GM21526 (cell line): ENCODE data around the gene AGBL4.
"Not testable (repeated sequence)": the region's sequence is repeated elsewhere in the genome, so short reads cannot be mapped to it uniquely, and the experiment has no call there.

Source experiments
- ATAC-seq: cut with Tn5 transposase; IDR thresholded peaks from one replicate; pipeline ENCODE4 v1.9.1; 2021; ENCODE audit warnings: moderate library complexity; ENCODE audit not compliant: unreplicated experiment, low FRiP score

The AGBL4 gene

DNA sequence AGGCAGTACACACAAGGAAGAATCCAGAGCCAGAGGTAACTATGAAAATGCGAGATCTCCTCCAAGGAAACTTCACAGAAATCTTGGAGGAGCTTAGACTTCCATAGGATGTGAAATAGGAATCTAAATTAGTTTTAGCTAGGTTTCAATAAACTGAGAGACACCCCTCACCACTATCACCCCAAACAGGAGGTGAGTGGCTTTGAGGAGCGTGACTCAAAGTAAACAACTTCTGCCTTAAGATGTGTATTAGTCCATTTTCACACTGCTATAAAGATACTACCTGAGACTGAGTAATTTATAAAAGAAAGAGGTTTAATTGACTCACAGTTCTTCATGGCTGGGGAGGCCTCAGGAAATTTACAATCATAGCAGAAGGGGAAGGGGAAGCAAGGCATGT, 703.3 kb downstream of the AGBL4 start:
- not testable (repeated sequence) for ATAC-seq

DNA sequence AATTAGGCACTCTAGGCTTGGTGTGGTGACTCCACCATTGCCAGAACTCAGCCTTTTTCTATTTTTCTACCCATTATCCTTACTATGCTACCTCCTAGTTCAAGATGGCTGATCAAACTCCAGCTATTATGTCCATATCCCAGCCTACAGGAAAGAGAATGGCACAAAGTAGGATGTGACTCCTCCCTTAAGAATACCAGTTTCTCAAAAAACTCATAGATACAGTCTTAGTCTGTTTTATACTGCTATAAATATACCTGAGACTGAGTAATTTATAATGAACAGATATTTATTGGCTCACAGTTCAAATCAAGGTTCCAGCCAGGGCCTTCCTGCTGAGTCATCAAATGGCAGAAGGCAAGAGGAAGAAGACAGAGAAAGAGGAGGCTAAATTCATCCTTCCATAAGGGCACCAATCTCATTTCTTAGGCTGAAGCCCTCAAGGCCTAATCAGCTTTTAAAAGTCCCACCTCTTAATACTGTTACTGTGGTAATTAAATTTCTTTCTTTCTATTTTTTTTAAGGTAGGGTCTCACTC, 704.3 kb downstream of the AGBL4 start:
- ATAC-seq, result no peak

DNA sequence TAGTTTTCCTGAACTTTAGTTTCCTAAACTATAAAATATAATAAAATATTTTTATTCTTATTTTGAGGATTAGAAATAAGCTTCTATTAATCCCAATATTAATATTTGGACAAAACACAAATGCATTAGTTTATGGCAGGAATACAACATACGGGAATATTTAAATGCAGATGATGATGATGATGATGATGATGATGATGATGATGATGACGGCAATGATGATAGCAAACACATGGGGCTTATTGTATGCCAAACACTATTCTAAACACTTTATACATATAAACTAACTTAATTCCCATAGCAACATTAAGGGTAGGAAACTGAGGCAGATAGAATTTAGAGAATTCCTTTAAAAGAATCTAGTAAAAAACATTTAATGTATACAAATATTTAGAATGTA, 705.5 kb downstream of the AGBL4 start:
- no peak for ATAC-seq

DNA sequence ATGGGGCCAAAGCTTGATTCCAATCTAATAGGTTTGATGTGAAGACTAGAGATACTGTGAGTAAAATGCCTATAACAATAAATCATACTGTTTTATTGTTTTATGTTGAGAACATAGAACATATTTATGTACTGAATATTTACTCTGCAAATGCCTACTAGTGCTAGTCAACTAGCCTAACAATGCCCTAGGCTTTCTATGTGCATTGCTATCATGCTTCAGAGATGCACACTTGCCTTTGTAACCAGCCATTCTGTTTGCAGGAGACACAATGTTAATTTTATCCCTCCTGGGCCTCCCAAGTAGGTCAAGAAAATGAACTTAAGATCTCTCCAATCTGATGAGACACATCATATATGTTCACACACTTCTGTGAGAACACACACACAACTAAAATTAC, 716.3 kb downstream of the AGBL4 start:
- ATAC-seq, result no peak

DNA sequence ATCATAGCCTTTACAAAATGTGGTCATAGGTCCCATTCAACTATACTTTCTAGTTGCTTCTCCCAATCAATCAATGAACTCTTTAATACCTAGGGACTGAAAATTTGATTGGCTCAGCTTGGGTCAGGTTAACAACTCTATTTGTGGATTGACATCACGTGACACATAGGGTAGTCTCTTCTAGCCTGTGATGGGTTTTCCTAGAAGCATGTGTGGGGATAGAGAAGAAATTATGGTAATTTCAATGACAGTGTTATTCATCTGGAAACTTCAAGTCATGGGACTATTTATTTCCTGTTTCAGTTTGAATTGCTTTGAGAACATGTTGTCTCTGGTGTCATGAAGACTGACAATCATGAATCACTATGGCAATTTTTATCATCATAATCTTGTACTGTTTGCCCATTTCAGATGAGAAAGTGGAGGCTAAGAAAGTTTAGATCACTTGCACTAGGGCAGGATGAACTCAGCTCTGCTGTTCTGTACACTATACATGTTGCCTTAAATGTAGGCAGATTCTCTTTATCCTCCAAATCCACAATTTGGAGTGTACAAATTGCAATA, 717.2 kb downstream of the AGBL4 start:
- no peak for ATAC-seq

DNA sequence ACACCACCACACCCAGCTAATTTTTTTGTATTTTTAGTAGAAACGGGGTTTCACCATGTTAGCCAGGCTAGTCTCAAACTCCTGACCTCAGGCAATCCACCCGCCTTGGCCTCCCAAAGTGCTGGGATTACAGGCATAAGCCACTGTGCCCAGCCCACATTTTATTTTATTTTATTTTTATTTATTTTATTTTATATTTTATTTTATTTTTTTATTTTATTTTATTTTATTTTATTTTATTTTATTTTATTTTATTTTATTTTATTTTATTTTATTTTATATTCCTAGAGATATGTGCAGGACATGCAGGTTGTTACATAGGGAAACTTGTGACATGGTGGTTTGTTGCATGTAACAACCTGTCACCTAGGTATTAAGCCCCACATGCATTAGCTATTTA, 721.4 kb downstream of the AGBL4 start:
- ATAC-seq, result not testable (repeated sequence)

DNA sequence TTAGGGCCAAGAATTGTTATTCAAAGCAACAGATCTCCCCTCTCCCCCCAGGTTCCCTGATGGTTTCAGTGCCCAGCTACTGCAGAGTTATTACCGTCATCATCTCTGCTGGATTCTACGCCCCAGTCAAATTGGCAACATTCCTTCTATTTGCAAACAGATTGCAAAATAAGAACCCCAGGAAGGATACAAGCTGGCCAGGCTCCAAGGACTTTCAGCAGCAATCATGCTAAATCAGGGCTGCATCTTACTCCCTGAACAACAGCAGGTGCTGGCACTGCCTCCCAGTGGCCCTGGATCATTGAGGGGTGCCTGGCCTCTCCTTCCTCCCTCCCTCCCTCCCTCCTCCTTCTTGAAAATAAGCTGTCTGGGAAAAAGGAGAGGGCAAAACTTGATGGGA, 725.5 kb downstream of the AGBL4 start:
- ATAC-seq, result no peak

DNA sequence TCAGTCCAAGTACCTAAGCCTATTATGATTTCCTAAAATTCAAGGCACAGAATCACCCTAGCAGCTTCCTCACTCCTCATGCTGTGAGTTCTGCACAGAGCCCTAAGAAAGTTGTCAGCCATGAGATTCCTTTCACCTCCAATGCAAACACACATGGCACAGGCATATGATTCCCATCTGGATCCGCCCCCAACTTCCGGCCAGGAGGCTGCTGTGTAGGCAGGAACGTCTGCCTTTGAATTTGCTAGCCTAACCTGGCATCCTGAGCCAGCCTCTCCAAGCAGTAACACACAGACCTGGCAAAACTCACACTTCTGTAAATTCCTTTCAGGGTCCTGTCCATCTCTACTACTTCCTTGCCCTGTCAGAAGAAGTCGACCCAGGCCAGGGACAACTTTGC, 726.0 kb downstream of the AGBL4 start:
- no peak for ATAC-seq

DNA sequence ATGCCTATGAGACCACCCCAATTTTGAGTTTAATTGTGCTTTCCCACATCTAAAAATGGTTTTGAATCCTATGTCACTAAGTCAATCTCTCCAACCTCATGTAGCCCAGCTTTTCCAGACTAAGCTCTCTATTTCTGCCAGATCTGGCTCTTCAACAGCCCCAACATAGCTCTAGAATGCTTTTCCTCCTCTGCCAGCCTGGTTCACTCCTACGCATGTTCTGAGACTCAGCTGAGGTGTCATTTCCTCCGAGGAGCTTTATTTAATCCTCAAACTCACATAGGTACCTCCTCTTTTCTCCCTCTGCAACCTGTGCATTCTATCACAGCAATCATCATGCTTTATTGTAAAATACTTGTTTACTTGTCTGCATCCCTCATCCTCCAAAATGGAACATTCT, 729.2 kb downstream of the AGBL4 start:
- no peak for ATAC-seq

DNA sequence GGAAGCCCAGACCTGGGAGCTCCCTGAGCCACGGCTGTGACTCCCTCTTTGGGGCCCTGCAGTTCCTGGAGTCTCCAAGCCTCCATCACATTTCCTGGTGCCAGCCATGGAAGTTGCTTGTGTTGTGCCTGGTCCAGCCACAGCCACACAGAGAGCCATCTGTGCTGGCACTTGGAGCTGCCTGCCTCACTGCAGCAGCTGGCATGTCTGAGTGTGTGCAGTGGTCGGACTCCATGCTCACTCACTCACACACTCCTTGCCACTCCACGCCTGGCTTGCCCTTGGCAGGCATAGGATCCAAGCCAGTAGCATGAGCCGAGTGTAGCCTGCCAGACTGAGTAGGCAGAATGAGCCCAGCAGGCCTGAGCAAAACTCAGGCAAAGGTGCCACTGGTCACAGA, 730.7 kb downstream of the AGBL4 start:
- ATAC-seq, result no peak

DNA sequence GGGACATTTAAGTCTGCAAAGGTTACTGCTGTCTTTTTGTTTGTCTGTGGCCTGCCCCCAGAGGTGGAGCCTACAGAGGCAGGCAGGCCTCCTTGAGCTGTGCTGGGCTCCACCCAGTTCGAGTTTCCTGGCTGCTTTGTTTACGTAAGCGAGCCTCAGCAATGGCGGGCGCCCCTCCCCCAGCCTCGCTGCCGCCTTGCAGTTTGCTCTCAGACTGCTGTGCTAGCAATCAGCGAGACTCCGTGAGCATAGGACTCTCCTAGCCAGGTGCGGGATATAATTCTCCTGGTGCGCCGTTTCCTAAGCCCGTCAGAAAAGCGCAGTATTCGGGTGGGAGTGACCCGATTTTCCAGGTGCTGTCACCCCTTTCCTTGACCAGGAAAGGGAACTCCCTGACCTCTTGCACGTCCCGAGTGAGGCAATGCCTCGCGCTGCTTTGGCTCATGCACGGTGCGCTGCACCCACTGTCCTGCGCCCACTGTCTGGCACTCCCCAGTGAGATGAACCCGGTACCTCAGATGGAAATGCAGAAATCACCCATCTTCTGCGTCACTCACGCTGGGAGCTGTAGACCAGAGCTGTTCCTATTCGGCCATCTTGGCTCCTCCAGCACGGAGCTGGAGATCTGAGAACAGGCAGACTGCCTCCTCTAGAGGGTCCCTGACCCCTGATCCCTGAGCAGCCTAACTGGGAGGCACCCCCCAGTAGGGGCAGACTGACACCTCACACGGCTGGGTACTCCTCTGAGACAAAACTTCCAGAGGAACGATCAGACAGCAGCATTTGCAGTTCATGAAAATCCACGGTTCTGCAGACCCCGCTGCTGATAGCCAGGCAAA, 766.3 kb downstream of the AGBL4 start:
- ATAC-seq, result not testable (repeated sequence)

DNA sequence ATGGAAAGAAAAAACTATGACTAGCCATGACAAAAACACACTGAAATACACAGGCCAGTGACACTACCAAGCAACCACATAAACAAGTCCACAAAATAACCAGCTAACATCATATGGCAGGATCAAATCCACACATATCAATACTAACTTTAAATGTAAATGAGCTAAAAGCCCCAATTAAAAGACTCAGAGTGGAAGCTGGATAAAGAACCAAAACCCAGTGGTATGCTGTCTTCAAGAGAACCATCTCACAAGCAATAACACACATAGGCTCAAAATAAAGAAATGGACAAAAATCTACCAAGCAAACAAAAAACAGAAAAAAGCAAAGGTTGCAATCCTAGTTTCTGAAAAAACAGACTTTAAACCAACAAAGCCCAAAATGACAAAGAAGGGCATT, 770.8 kb downstream of the AGBL4 start:
- no peak for ATAC-seq

DNA sequence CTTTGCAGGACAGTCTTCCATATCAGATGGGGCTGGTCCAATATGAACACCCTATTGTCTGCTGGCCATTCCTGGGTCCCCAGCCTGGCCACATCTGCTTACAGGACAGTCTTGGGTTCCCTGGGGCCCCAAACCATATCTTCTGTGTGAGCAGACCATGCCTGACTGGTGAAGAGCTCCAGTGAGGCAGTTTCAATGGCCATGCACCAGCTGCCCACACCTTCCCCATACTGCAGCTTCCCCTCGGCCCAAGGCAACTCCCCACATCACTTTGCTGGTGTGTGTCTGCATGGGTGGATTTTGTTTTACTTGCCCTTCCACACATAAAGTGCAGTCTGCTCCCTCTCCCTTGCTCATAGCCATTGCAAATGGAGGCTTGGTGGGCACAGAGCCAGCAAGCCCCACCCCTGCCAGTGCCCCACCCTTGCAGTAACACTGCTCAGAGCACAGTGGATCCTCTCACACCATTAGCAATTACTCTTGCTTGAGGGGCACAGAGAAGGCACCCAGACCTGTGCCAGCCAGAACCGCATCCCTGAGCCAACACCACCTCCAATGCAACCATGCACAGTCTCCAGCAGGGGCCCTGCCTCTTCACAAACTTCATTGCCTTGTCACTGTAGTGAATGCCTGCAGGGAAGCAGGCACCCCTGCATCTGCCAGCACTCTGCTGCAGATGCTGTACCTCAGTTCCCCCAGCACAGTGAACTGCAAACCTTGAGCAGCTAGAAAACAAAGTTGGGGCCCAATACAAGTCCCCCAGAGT, 772.6 kb downstream of the AGBL4 start:
- ATAC-seq, result no peak

DNA sequence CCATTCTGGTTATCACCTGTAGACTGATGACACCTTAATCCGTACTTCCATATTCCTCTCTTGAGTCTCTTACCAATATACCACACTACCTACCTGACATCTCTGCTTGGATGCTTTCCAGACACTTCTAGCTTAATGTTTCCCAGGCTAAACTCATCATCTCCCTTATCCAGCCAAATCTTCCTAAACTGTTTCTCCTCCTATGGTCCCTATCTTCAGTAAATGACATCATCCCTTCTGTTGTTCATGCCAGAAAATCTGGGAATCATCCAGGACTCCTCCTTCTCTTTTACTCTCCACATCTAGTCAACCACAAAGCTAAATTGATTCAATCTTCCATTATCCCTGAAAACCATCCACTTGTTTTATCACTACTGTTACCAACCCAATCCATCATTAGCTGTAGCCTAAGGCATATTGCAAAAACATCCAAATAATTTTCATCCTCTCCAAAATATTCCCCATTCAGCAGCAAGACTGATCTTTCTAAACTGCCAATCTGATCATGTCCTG, 783.0 kb downstream of the AGBL4 start:
- no peak for ATAC-seq

DNA sequence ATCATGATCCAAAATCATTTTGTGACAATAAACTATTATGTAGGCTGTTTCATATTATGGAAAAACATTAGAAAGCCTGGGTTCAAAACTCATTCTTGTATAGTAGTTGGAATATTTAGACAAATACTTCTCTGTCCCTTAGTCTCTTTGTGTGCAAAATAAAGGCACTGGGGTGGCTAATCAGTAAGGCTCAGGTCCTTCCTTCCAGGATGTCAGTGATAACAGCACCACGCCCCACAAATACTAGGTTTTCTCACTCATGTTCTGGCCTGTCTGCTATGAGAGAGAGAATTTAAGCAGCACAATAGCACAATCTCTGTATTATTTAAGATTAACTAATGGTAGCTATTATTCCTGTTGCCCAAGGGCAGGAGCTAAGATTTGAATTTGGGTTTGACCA, 788.8 kb downstream of the AGBL4 start:
- no peak for ATAC-seq

DNA sequence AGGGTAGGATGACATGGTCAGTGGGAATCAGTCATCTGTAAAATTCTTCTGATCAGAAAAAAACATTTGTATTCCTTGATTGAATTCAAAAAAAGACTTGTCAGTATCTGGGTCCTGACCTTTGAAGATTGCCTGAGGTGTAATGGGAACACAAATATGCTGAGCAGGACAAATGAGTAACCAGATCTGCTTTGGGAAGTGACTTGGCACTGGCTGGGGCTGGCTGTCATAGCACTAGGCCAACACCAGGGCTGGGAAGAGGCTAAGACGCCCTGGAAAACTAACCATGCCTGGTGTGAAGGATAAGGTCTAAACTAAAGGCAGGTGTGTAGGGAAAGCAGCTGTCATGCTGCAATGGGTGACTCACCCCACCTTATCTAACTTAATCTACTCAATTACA, 794.2 kb downstream of the AGBL4 start:
- ATAC-seq, result no peak

DNA sequence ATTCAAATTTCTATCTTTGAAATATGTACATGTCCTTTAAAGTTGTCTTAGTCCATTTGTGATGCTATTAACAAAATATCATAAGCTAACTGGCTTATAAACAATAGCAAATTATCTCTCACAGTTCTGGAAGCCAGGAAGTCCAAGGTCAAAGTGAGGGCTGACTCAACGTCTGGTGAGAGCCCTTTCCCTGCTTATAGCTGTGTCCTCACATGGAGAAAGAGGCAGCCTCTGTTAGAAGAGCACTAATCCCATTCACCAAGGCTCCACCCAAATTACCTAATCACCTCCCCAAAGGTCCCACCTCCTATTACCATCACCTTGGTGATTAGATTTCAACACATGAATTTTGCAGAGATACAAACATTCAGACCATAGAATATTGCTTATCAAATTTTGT, 797.0 kb downstream of the AGBL4 start:
- no peak for ATAC-seq

DNA sequence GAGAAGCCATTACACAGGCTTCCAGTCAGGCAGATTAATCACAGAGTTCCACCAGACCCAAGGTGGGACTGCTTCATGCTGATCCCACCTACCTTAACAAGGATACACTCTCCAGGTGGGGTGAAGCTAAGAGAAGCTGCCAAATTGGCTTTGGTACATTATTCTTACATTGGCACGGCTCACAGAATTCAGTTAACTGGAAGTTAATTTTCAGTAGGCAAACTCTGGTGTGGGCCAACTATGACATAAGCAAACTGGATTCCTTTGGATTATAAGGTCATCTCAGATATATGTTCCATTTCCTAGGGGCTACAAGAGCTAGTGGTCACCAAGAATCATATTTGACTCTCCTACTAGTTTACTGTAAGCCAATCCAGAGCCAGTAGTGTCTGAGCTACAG, 798.3 kb downstream of the AGBL4 start:
- ATAC-seq, result no peak

DNA sequence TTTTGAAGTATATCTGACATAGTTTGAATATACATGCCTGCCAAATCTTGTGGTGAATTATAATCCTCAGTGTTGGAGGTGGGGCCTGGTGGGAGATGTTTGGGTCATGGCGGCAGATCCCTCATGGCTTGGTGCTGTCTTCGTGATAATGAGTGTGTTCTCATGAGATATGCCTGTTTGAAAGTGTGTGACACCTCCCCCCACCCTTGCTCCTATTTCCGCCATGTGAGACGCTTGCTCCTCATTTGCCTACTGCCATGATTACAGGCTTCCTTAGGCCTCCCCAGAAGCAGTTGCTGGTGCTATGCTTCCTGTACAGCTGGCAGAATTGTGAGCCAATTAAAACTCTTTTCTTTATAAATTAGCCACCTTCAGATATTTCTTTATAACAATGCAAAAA, 810.5 kb downstream of the AGBL4 start:
- ATAC-seq, result no peak

DNA sequence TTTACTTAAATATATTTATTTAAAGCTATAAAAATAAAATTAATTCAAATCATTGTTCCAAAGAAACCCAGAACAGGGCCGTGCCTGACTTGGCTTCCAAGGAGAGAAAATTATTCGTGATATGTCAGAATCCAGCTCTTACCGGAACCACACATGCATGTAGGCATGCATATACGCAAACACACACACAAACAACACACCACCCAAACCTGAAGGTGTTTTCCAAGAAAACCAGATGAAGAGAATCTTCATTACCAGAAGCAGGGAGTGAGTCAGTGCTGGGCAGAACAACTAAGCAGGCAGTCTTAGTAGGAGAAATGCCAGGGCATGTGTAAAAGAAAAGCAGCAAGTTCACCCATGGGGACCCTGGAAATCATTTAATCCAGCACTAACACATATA, 815.0 kb downstream of the AGBL4 start:
- ATAC-seq, result no peak

DNA sequence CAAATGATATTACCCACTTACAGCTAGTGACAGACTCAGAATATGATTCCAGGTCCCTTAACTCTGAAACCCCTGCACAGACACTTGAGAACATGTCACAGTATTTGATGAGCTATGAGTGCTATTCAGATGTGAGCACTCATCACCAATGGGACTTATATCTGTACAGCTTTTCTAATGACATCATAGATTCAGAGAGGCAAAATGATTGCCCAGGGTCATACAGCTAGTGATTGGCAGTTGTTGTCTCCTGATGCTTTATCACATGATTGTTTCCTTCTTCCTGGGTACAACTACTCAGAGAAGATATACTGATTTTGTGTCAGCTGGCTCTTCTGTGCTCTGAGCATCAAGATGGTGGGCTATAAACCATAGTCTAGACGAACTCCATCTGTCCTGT, 819.0 kb downstream of the AGBL4 start:
- ATAC-seq, result no peak
